GM12891 (cell line): ENCODE data around the gene PCNX2.

Experiments
- POLR2A ChIP-seq: IDR thresholded peaks from 2 replicates; pipeline ENCODE4 v1.6.1; 2011; ENCODE audit warnings: low read depth, low read length, control low read depth
- POLR2AphosphoS5 ChIP-seq: IDR thresholded peaks from 2 replicates; pipeline ENCODE4 v1.6.1; 2011; ENCODE audit warnings: low read depth, low read length, control low read depth
- POU2F2 ChIP-seq: IDR thresholded peaks from 2 replicates; pipeline ENCODE4 v1.6.1; 2011; ENCODE audit warnings: low read depth, mild to moderate bottlenecking, control low read depth, low read length, moderate library complexity
- SPI1 ChIP-seq: IDR thresholded peaks from 2 replicates; pipeline ENCODE4 v1.6.1; 2011; ENCODE audit warnings: low read depth, low read length, control low read depth
- TAF1 ChIP-seq: IDR thresholded peaks from 2 replicates; pipeline ENCODE4 v1.6.1; 2011; ENCODE audit warnings: low read depth, low read length, control low read depth

DNA sequence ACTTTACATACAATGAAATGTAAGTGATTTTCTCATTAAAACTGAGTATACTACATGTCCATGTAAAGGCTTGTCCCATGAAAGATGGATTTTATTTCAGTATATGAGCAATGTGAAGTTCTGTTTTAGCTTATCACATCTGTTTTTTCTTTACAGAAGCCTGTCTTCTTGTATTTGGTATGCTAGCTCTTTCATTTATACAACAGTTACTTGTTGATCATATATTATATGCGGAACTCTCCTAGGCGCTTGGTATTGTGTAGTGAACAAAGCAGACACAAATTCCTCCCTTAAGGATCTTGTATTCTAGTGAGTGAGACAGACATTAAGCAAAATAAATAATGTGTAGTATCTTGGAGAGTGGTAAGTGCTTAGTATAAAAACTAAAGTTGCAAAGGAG is 42.6 kb upstream of the PCNX2 start:
- TF ChIP-seq POLR2AphosphoS5 (no peak), POLR2A (no peak), TAF1 (no peak), POU2F2 (no peak), SPI1 (no peak)
